SKM-1 (cell line): ENCODE results near the gene FAM13A.

Source experiments
- DNase-seq: peaks from one replicate; lab custom pipeline; 2025; ENCODE audit not compliant: unreplicated experiment; lab: John Stamatoyannopoulos, UW

Gene FAM13A

DNA sequence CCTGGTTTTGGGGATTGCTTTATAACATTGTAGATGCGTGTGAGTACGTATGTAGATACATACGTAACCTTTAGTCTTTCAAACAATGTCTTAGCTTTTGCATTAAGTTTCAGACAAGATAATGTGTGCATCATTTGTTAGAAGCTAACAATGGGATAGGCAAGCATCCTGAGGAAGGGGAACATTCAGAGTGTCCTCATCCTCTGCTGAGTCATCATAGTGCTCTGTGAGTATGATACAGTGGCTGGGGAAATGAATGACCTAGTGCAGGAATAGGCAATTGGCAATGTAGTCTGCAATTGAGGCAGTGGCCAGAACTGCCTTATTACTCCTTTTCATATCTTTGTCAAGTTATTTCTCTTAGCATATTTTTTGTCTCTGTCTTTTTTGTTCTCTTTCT, 366.6 kb downstream of the FAM13A start:
- no peak for DNase-seq

DNA sequence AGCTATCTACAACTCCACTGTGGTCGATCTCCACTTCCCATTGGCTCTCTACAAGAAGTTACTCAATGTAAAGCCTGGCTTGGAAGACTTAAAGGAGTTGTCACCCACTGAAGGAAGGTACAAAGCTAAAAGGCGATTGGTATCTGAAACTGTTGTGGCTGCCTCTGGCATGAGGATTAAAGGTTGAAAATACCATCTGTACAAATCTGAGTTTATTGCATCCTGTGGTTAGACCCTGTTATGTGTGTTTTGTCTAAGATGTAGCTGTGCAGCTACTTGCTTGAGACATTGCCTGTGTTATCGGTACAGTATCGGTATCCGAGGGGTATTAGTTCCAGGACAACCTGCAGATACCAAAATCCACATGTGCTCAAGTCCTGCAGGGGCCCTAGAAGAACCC, 375.8 kb downstream of the FAM13A start:
- no peak for DNase-seq
